Body of pancreas (tissue), 4 donors: Measurements from ENCODE around the gene CCDC33. TPM values are rescaled to one million over a fixed set of nuclear protein-coding genes. Genes with fewer than 3 reads are reported as not detected.

Experiments
- ATAC-seq: fragments of 150-250 bp; one replicate; pipeline ENCODE4 v1.9.1; 2016
- DNase-seq, 4 donors: peaks; one replicate each; pipeline ENCODE4 v3.0.0-alpha.2; 2019
- H3K27ac ChIP-seq, 4 donors: fragments of 200-600 bp; sonication (generic); 1 replicate in 3 of 4; 2 replicates in 1 of 4; pipeline versions ENCODE4 v1.5.1 to v1.6.1; 2016 to 2019; ENCODE audit warnings: mild to moderate bottlenecking in 1 of 4, mixed read lengths in 1 of 4, moderate library complexity in 1 of 4
- H3K27me3 ChIP-seq, 2 donors: fragments of 200-600 bp; sonication (generic); one replicate each; pipeline ENCODE4 v1.6.0; 2016; ENCODE audit warnings: mild to moderate bottlenecking in 1 of 2
- H3K36me3 ChIP-seq, 2 donors: fragments of 200-600 bp; sonication (generic); replicated peaks in 1 of 2; 2 replicates each; pipeline ENCODE4 v1.5.1; 2016; ENCODE audit warnings: low read depth in 2 of 2; ENCODE audit not compliant: insufficient read depth in 1 of 2
- H3K4me1 ChIP-seq: fragments of 200-600 bp; sonication (generic); one replicate; pipeline ENCODE4 v1.6.0; 2016
- H3K4me3 ChIP-seq, 2 donors: fragments of 200-600 bp; sonication (generic); 1 replicate in 1 of 2; 2 replicates in 1 of 2; pipeline ENCODE4 v1.5.1; 2016 to 2019
- H3K9me3 ChIP-seq, 3 donors: fragments of 200-600 bp; sonication (generic); 1 replicate in 2 of 3; 2 replicates in 1 of 3; pipeline ENCODE4 v1.5.1; 2016
- POLR2A ChIP-seq, 3 donors: fragments of 450-650 bp; IDR thresholded peaks; one replicate each; pipeline ENCODE4 v1.6.1; 2016; ENCODE audit warnings: antibody characterized with exemption in 3 of 3, mild to moderate bottlenecking in 2 of 3
- WGBS, 2 donors: methylation state at CpG; one replicate each; pipeline ENCODE4 v1.1.5; 2017; 5-methylcytosine and 5-hydroxymethylcytosine counted together
- intact Hi-C: fragments of 100-400 bp; cut with DNase I; formaldehyde crosslinking; loops from one replicate; pipeline ENCODE4 v1.15.1; 2023
- total RNA-seq, 2 donors: library from RNA; depleted of rRNA; stranded (reverse); fragments of >200 nt; gene quantifications; one replicate each; pipeline ENCODE4 v1.1.0, GENCODE V29; 2016
- TF ChIP-seq, protein P1 (sequence below), 7 experiments: fragments of 450-650 bp in 4 of 7; fragments of 200-600 bp in 3 of 7; sonication (generic) in 3 of 7; IDR thresholded peaks; one replicate each; pipeline ENCODE4 v1.5.1; 2016 to 2019; ENCODE audit warnings: antibody characterized with exemption in 7 of 7

The CCDC33 gene
- total RNA-seq, 2 donors from 2014 or later: not detected

DNA sequence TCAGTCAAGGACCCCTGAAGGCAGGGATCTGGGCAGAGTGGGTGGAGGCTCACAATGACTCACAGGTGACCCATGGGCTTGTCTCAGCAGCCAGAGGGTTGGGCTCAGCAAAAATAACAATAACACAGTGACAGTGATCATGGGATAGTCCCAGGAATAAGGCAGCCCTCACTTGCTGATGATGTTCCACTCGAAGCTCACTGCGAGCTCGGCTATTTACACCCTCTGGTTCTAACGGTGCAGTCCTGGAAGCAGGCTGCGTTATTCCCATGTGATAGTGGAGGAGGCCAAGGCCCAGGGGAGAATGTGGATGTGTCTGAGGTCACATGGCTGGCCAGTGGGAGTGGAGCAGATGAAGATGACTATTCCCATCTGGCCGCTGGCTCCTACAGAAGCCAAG lies 16.2 kb downstream of the CCDC33 start:
- peak in 1 of 4 donors; percentile 13 for DNase-seq

DNA sequence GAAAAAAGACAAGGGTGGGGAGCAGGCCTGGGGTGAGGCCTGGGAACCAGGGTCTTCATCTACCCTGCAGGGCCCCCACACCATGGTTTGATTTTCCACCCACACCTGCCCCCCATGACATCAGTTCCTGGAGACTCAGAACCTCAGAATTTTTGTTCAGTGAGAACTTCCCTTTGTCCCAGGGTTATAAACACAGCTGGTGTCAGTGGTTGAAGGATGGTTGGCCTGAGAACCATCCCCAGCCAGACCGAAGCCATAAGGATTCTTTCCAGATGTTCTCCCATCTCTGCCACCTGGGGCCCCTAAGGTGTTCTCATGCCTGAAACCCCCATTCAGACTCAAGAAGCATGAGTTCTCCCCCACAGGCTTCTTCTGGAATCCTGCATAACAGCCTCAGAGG lies 16.6 kb downstream of the CCDC33 start:
- WGBS, 2 donors: 83 to 89% methylated on average over 1 of the region's 1 CpG

More for the DNA sequence above, 16.2 kb downstream of the CCDC33 start:
- Histone ChIP-seq H3K36me3 (no peaks in the 10 kb centered on the region), H3K4me1 (peaks cover 22% of the 10 kb centered on the region), H3K9me3 (no peaks in the 10 kb centered on the region), H3K4me3 (no peak overlapping the region), H3K27ac (no peak overlapping the region), H3K27me3 (no peaks in the 10 kb centered on the region)
- ATAC-seq: no peak
- intact Hi-C loops: no loop called here
- no peak for TF ChIP-seq POLR2A (IDR thresholded peaks at IDR 0.05)
- TF ChIP-seq, protein P1, sequence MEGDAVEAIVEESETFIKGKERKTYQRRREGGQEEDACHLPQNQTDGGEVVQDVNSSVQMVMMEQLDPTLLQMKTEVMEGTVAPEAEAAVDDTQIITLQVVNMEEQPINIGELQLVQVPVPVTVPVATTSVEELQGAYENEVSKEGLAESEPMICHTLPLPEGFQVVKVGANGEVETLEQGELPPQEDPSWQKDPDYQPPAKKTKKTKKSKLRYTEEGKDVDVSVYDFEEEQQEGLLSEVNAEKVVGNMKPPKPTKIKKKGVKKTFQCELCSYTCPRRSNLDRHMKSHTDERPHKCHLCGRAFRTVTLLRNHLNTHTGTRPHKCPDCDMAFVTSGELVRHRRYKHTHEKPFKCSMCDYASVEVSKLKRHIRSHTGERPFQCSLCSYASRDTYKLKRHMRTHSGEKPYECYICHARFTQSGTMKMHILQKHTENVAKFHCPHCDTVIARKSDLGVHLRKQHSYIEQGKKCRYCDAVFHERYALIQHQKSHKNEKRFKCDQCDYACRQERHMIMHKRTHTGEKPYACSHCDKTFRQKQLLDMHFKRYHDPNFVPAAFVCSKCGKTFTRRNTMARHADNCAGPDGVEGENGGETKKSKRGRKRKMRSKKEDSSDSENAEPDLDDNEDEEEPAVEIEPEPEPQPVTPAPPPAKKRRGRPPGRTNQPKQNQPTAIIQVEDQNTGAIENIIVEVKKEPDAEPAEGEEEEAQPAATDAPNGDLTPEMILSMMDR (IDR thresholded peaks at IDR 0.05): no peak
- WGBS, 2 donors: 54 to 59% methylated on average over 6 of the region's 6 CpGs

DNA sequence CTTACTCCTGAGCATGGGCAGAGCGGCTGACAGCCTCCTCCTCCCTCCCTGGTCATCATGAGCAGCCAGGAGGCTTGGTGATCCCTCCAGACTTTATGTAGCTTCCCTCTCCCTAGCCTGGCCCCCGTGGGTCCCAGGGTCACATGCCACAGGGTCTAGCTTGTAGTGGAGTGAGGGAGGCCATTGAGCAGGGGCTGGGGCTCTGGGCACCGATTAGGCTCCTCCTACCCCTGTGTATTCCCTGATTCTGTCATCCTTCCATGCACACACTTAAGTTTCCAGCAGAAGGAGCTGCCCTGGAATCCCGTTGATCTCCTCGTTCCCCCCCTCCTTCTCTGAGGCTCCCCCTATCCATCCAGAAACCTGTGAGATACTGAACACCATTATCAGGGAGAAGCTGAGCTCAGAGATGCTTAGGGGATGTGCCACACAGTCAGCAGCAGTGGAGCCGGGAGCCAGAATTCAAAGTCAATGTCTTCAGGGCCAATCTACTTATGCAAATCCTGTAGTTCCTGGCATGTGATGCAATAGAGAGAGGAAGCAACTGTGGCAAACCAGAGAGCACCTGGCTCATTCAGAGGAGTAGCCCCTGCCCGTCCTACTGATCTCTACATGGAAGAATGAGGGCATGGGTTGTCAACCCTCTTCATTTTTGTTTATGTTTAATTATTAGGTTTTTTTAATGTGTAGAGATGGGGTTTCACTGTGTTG lies 17.2 kb downstream of the CCDC33 start:
- Histone ChIP-seq H3K4me3 (no peak overlapping the region), H3K9me3 (no peaks in the 10 kb centered on the region), H3K27me3 (no peaks in the 10 kb centered on the region), H3K4me1 (peaks cover 22% of the 10 kb centered on the region), H3K36me3 (no peaks in the 10 kb centered on the region), H3K27ac (no peak overlapping the region)
- DNase-seq: no peak
- WGBS, 2 donors: 52 to 60% methylated on average over 7 of the region's 7 CpGs
- no peak for ATAC-seq
- intact Hi-C loops: no loop called here
- TF ChIP-seq, protein P1 (IDR thresholded peaks at IDR 0.05): no peak
- TF ChIP-seq POLR2A (IDR thresholded peaks at IDR 0.05): no peak

More for the DNA sequence above, 16.6 kb downstream of the CCDC33 start:
- TF ChIP-seq, protein P1 (IDR thresholded peaks at IDR 0.05): no peak
- TF ChIP-seq POLR2A (IDR thresholded peaks at IDR 0.05): no peak
- no peak overlapping the region for H3K4me3 ChIP-seq
- intact Hi-C loops: no loop called here
- no peak overlapping the region for H3K27ac ChIP-seq
- no peaks in the 10 kb centered on the region for H3K36me3 ChIP-seq
- H3K27me3 ChIP-seq: no peaks in the 10 kb centered on the region
- DNase-seq (no peak), ATAC-seq (no peak)
- H3K9me3 ChIP-seq: no peaks in the 10 kb centered on the region
- H3K4me1 ChIP-seq: peaks cover 22% of the 10 kb centered on the region

DNA sequence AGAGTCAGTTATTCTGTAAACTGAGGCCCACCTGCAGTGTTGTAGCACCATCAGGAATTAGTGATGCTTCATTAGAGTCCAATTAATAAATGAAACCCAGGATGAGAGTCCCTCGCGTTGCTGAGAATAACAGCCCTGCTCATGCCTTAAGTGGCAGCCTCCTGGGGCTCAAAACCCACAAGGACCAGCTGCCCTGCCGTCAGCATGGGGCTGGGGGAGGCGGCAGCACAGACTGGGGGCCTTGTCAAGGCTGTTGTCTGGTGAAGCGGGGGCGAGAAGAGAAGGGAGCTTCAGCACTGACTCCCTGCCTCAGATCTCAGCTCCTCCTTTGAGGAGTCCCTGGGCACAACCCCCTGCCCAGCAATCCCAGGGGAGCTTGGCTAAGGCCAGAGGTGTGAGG lies 21.0 kb downstream of the CCDC33 start:
- intact Hi-C loops: no loop called here
- ATAC-seq: no peak

More for the DNA sequence above, 21.0 kb downstream of the CCDC33 start:
- no peaks in the 10 kb centered on the region for H3K9me3 ChIP-seq
- no peak overlapping the region for H3K4me3 ChIP-seq
- 75 to 84% methylated on average over 4 to 6 of the region's 6 CpGs for WGBS, 2 donors
- TF ChIP-seq, protein P1 (IDR thresholded peaks at IDR 0.05): no peak
- TF ChIP-seq POLR2A (IDR thresholded peaks at IDR 0.05): no peak
- peaks cover 2% of the 10 kb centered on the region for H3K4me1 ChIP-seq
- no peak for DNase-seq
- H3K36me3 ChIP-seq: no peaks in the 10 kb centered on the region
- H3K27ac ChIP-seq: no peak overlapping the region
- H3K27me3 ChIP-seq: no peaks in the 10 kb centered on the region
